Sigmoid colon (tissue), 4 donors: Measurements from ENCODE around the gene TMEM132D.

Experiments used
- CTCF ChIP-seq, 4 experiments: fragments of 450-650 bp in 3 of 4; fragments of 200-600 bp in 1 of 4; IDR thresholded peaks; one replicate each; pipeline ENCODE4 v1.5.1; 2016 to 2019; ENCODE audit warnings: antibody characterized with exemption in 4 of 4, mild to moderate bottlenecking in 3 of 4, moderate library complexity in 2 of 4
- EP300 ChIP-seq, 4 donors: sonication (generic); formaldehyde crosslinking; IDR thresholded peaks; one replicate each; pipeline ENCODE4 v1.6.1; 2017; ENCODE audit warnings: antibody characterized with exemption in 4 of 4

- no peak for TF ChIP-seq CTCF (IDR thresholded peaks at IDR 0.05)
- no peak for TF ChIP-seq EP300 (IDR thresholded peaks at IDR 0.05)
Observed at GRCh38 chr12:129651951-129652350, 251.9 kb downstream of the TMEM132D start.
